SIG-M5 (cell line): ENCODE results near the gene PTPN22.
A peak's percentile ranks its signal among the peaks of the same experiment; 100 is the strongest.

Experiments used
- DNase-seq: peaks from one replicate; lab custom pipeline; 2025; lab: John Stamatoyannopoulos, UW

PTPN22 gene

GRCh38 chr1:113887402-113888175 lies 16.1 kb upstream of the PTPN22 start, which contains the start of gene BCL2L15:
BCL2L15 (minus strand) TSS chr1:113887581; CDS start chr1:113887375, 206 bp downstream.
- no peak for DNase-seq

- DNase-seq = no peak
These were observed 15.2 kb upstream of the PTPN22 start for GRCh38 chr1:113886417-113887401.

DNA sequence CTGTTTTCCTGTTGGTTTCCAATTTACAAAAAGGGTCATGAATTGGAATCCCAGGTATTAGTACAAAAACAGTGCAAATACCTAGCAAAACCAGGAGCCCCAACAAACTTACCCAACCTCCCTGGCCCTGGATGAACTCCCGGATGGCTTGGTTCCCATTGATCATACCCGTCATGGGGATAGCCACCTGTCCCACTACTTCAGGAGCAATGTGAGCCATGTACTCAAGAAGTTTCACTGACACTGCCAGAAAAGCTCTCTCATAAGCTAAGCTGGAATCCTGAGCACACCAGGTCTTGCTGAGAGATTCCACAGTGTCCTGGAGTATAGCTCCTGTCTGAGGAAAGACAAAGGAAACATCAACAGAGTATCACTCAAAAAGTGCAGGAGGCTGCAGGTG lies 10.1 kb upstream of the PTPN22 start:
- DNase-seq = no peak

- DNase-seq = no peak
These were observed 8.2 kb upstream of the PTPN22 start for GRCh38 chr1:113879739-113880038.

GRCh38 chr1:113876176-113876575 lies 4.7 kb upstream of the PTPN22 start:
- no peak for DNase-seq

DNA sequence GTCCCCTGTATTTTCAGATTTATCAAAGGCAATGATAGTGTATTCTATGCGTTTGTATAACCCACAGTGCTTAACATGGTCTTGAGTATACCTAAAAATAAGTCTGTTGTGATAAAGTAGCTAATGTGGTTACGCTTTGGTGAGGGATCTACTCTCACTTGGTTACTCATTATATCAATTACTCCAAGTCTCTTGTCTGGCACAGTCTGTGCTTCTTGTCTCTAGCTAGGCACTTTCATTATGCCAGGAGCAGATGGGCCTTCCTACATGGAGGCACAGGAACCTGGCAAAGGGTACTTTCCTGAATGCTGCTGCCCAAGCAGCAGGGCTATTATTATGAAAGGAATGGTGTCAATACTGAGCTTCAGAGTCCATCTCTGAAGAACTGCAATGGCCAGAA lies 4.2 kb upstream of the PTPN22 start:
- no peak for DNase-seq

GRCh38 chr1:113874012-113874879 lies 2.7 kb upstream of the PTPN22 start:
- DNase-seq = peak; percentile 39

- DNase-seq = peak; percentile 60
These were observed 865 bp upstream of the PTPN22 start for GRCh38 chr1:113872219-113872935.

GRCh38 chr1:113870778-113871177 lies 734 bp downstream of the PTPN22 start:
- DNase-seq = no peak

DNA sequence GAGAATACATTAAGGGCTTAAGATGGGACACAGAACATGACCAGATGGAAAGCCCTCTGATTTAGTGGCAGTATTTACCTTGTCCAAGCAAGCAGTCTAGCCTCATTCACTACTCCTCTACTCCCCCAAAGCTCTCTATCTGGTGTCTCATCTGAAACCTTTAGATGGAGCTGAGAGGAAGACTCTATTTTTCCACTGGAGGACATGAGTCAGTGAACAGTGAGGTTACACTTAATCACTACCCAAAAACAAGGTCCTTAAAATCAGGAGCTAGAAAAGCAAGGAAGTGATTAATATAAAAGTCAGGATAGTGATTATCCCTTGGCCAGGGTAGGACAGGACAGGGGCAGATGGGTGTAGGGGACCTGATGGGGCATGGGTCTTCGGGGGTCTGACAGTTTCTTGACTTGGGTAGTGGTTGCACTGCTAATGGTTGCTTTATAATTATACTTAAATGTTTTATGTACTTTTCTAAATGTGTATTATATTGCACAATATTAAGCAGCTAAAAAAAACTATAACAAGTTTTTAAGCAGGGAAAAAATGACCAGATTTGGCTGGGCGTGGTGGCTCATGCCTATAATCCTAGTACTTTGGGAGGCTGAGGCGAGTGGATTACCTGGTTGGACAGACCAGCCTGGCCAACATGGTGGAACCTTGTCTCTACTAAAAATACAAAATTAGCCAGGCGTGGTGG lies 3.0 kb downstream of the PTPN22 start:
- DNase-seq = no peak

GRCh38 chr1:113861641-113862040 lies 9.9 kb downstream of the PTPN22 start:
- no peak for DNase-seq

GRCh38 chr1:113860891-113861290 lies 10.6 kb downstream of the PTPN22 start:
- no peak for DNase-seq

- peak; percentile 20 for DNase-seq
These were observed 11.9 kb downstream of the PTPN22 start for GRCh38 chr1:113859478-113860175.

DNA sequence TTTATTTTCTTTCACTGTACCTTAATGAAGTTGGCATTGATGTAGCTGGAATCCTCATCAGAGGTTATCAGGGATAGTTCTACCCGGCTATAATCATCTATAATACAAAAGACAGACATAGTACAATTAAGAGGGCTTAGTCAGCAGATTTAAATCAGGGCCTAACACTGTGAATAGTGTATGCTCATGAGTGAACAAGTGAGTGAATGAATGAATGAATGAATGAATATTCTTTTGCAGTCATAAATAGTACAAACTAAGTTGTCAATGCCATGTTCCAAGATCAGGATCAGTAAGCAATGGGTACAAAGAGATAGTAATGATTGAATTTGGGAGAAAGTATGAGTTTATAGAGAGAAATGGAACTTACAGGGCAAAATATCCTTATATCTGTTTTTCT lies 12.5 kb downstream of the PTPN22 start:
- no peak for DNase-seq

GRCh38 chr1:113858418-113858817 lies 13.1 kb downstream of the PTPN22 start:
- no peak for DNase-seq

DNA sequence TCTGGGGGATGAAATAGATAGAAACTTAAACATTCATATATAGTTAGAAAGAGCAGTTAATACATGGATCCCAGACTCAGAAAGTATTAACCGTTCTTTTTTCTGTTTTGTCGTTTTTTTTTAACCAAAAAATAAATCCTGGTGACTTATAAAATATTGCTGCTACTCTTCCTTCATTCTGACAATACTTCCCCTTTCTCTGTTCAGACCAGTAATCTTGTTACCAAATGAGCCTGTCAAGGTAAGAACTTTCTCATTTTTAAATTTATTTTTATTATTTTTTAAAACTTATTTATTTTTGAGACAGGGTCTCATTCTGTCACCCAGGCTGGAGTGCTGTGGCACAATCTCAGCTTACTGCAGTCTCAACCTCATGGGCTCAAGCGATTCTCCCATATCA lies 13.7 kb downstream of the PTPN22 start:
- no peak for DNase-seq

DNA sequence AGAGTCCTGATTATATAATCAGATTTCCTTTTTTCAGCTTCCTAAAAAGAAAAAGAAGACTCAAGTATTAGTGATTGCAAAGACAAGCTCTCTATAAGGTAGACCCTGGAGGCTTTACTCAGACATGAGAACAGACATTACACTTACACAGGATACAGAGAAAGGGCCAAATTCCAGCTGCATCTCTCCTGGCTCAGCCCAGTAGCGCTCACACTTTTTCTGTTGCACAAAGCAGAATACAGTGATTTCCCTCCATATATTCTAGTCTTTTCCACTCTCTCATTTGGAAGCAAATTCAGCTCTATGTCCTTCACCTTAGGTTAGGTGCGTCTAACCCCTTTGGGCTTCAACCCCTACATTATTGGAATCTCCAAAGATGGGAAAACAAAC lies 15.1 kb downstream of the PTPN22 start:
- DNase-seq = no peak

- no peak for DNase-seq
These were observed 15.7 kb downstream of the PTPN22 start for GRCh38 chr1:113855630-113856400.

DNA sequence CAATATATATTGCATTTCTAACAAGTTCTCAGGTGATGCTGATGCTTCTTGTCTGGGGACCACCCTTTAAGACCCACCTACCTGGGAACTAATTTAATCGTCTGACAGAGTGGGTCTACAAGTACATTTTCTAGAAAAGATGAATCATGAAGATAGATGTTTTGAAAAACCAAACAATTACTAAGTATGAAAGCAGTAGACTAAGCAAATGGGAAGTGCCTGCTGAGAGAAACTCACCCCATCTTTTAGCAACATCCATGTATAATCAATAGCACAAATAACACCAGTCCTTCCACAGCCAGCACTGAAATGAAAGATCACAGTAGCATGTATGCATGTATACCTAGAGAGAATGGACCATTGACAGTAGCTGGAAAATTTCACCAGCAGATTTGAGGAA lies 17.3 kb downstream of the PTPN22 start:
- DNase-seq = no peak
